Endothelial cell of umbilical vein (primary cell): ENCODE measurements around the gene JPH2. TPM values are rescaled to one million over a fixed set of nuclear protein-coding genes. Genes with fewer than 3 reads are reported as not detected.

Source experiments
- BruUV-seq: library from RNA; stranded (reverse); fragments of 400-500 nt; replicated peaks from 2 replicates; lab custom pipeline; 2021; lab: Mats Ljungman, UMichigan
- CTCF ChIA-PET: fragments of 300-600, 350-600 bp; sonication (Branson Sonifier 250); formaldehyde crosslinking; loops from one replicate; lab custom pipeline; 2021; ENCODE audit warnings: antibody characterized with exemption, inconsistent platforms; lab: Charles Lee
- POLR2A ChIA-PET: fragments of 300-600, 350-600 bp; sonication (Branson Sonifier 250); formaldehyde crosslinking; loops from one replicate; lab custom pipeline; 2021; ENCODE audit warnings: antibody characterized with exemption, inconsistent platforms; lab: Charles Lee
- DNase-seq: peaks from one replicate; pipeline ENCODE4 v3.0.0-alpha.2; 2011; ENCODE audit warnings: low read depth, low spot score
- FAIRE-seq: peaks from 2 replicates; lab custom pipeline; 2011; peaks lifted over from hg19 to GRCh38; lab: Jason Lieb, UNC
- H2AFZ ChIP-seq: 2 replicates; pipeline ENCODE4 v1.6.0; 2012; ENCODE audit warnings: low read depth, low read length, control low read depth, inconsistent platforms
- H3K27ac ChIP-seq: 2 replicates; pipeline ENCODE4 v1.5.1; 2011; ENCODE audit warnings: low read depth, mild to moderate bottlenecking, control low read depth, low read length, moderate library complexity; ENCODE audit not compliant: insufficient read depth
- H3K27me3 ChIP-seq, 2 experiments: 2 replicates each; pipeline versions ENCODE4 v1.6.0 to v1.6.1; 2011; ENCODE audit warnings: low read length in 2 of 2, mixed read lengths in 1 of 2; ENCODE audit not compliant: control insufficient read depth in 2 of 2, insufficient read depth in 2 of 2
- H3K36me3 ChIP-seq, 2 experiments: 2 replicates in 1 of 2; 3 replicates in 1 of 2; pipeline ENCODE4 v1.5.1; 2011; ENCODE audit warnings: low read length in 2 of 2, mild to moderate bottlenecking in 1 of 2, moderate library complexity in 1 of 2; ENCODE audit not compliant: control insufficient read depth in 2 of 2, insufficient read depth in 2 of 2; ENCODE audit errors: extremely low read depth in 1 of 2
- H3K4me1 ChIP-seq: 3 replicates; pipeline ENCODE4 v1.5.1; 2011; ENCODE audit warnings: mild to moderate bottlenecking, low read length; ENCODE audit not compliant: control insufficient read depth, insufficient read depth; ENCODE audit errors: extremely low read depth
- H3K4me2 ChIP-seq: 2 replicates; pipeline ENCODE4 v1.6.1; 2011; ENCODE audit warnings: low read length, control low read depth, mixed read lengths; ENCODE audit not compliant: insufficient read depth
- H3K4me3 ChIP-seq, 3 experiments: fragments of 200-600 bp in 1 of 3; sonication (generic), shearing (Covaris generic) in 1 of 3; replicated peaks in 1 of 3; 2 replicates each; pipeline ENCODE4 v1.5.1; 2011 to 2016; ENCODE audit warnings: control low read depth in 3 of 3, low read length in 3 of 3, mild to moderate bottlenecking in 2 of 3, inconsistent platforms in 1 of 3, low read depth in 1 of 3, moderate library complexity in 1 of 3; ENCODE audit not compliant: insufficient read depth in 1 of 3
- H3K79me2 ChIP-seq: 2 replicates; pipeline ENCODE4 v1.6.0; 2012; ENCODE audit warnings: low read length, inconsistent platforms; ENCODE audit not compliant: control insufficient read depth, insufficient read depth
- H3K9ac ChIP-seq: replicated peaks from 2 replicates; pipeline ENCODE3; 2011; ENCODE audit warnings: low read length, control low read depth; ENCODE audit not compliant: insufficient read depth; ENCODE audit errors: extremely low read depth
- H3K9me1 ChIP-seq: replicated peaks from 3 replicates; pipeline ENCODE4 v1.6.0; 2011; ENCODE audit warnings: mild to moderate bottlenecking, low read length; ENCODE audit not compliant: control insufficient read depth, insufficient read depth; ENCODE audit errors: extremely low read depth
- H3K9me3 ChIP-seq: replicated peaks from 2 replicates; pipeline ENCODE4 v1.5.1; 2012; ENCODE audit warnings: low read length, inconsistent platforms; ENCODE audit not compliant: control insufficient read depth, insufficient read depth
- H4K20me1 ChIP-seq: replicated peaks from 2 replicates; pipeline ENCODE3; 2011; ENCODE audit warnings: mild to moderate bottlenecking, low read length; ENCODE audit not compliant: control insufficient read depth, insufficient read depth; ENCODE audit errors: extremely low read depth
- EZH2 ChIP-seq: IDR thresholded peaks from 2 replicates; pipeline ENCODE4 v1.6.1; 2012; ENCODE audit warnings: borderline replicate concordance, low read depth, mild to moderate bottlenecking, moderate library complexity, low read length, inconsistent platforms; ENCODE audit not compliant: severe bottlenecking
- FOS ChIP-seq: IDR thresholded peaks from 2 replicates; pipeline ENCODE4 v1.6.1; 2011; ENCODE audit warnings: mild to moderate bottlenecking, low read length, moderate library complexity, borderline replicate concordance; ENCODE audit not compliant: insufficient read depth
- GATA2 ChIP-seq: IDR thresholded peaks from 2 replicates; pipeline ENCODE4 v1.7.0; 2011; ENCODE audit warnings: low read depth, mild to moderate bottlenecking, moderate library complexity, mixed read lengths, low read length; ENCODE audit not compliant: insufficient read length, insufficient read depth
- JUN ChIP-seq: IDR thresholded peaks from 2 replicates; pipeline ENCODE4 v1.6.1; 2011; ENCODE audit warnings: borderline replicate concordance, low read depth; ENCODE audit not compliant: insufficient read length, insufficient read depth
- MYC ChIP-seq: IDR thresholded peaks from one replicate; pipeline ENCODE4 v1.6.1; 2011; ENCODE audit warnings: mild to moderate bottlenecking, low read depth, low read length
- POLR2A ChIP-seq: IDR thresholded peaks from 2 replicates; pipeline ENCODE4 v1.6.1; 2012; ENCODE audit warnings: low read depth, mild to moderate bottlenecking, control low read depth, low read length
- POLR2AphosphoS5 ChIP-seq: IDR thresholded peaks from 2 replicates; pipeline ENCODE4 v1.6.1; 2012; ENCODE audit warnings: low read depth, mild to moderate bottlenecking, control low read depth, low read length, moderate library complexity; ENCODE audit not compliant: insufficient read depth
- dilution Hi-C: fragments of 300-500 bp; cut with MboI; formaldehyde crosslinking; loops from one replicate; pipeline ENCODE4 v1.15.0; 2019; ENCODE audit warnings: low sequenced_read_pairs; ENCODE audit not compliant: extremely low pct_ligation_motif_present
- intact Hi-C: fragments of 100-400 bp; cut with micrococcal nuclease; formaldehyde crosslinking; loops from one replicate; pipeline ENCODE4 v1.10.0; 2022
- polyA plus RNA-seq, 4 experiments: library from polyadenylated mRNA; depleted of rRNA in 3 of 4; stranded (reverse) in 3 of 4; unstranded in 1 of 4; fragments of >200 nt; gene quantifications; 2 replicates each; pipeline versions ENCODE4 v1.2.1 to v1.2.3, GENCODE V29; 2011 to 2012; ENCODE audit warnings: missing spikeins in 1 of 4
- total RNA-seq: library from RNA; stranded (reverse); gene quantifications from 2 replicates; pipeline ENCODE4 v1.2.3, GENCODE V29; 2021
- TF ChIP-seq, protein P1 (sequence below), 2 donors: IDR thresholded peaks; 1 replicate in 1 of 2; 2 replicates in 1 of 2; pipeline ENCODE4 v1.5.1; 2011; ENCODE audit warnings: low read length in 2 of 2, mild to moderate bottlenecking in 2 of 2, moderate library complexity in 2 of 2, control low read depth in 1 of 2, inconsistent platforms in 1 of 2, low read depth in 1 of 2; ENCODE audit not compliant: insufficient read depth in 1 of 2; ENCODE audit errors: extremely low read depth in 1 of 2
- TF ChIP-seq, protein P2 (sequence below): IDR thresholded peaks from 2 replicates; pipeline ENCODE4 v1.6.1; 2011; ENCODE audit not compliant: insufficient read depth, insufficient read length

JPH2 gene
- total and polyA plus RNA-seq, 2 donors (not counting 3 experiments of a cell fraction or from before 2014, with no cell fraction given): not detected

DNA sequence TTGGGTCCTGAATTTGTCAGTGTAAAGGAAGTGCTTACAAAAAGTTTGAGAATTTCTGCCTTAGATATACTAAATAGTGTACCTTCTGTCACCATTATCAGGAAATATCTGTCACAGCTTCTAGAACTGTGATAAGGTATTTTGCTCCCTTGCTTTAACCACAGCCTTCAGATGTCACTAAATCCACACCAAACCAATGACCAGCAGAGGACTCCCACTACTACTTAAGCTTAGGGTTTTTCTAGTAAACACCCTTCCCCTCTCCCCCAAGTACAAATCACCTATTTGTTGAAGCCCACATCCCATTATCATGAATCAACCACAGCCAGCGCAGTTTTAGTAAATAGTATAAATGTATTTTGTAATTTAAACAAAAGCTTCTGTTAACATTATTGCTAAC lies 8.6 kb upstream of the JPH2 start:
- POLR2A ChIA-PET: no interaction called here
- FAIRE-seq: no peak

More for the DNA sequence above, 8.6 kb upstream of the JPH2 start:
- no peak for DNase-seq
- H3K79me2 ChIP-seq: peaks cover 4% of the 10 kb centered on the region
- H3K27me3 ChIP-seq: peaks cover 0 to 2% of the 10 kb centered on the region in 2 experiments
- no peaks in the 10 kb centered on the region for H4K20me1 ChIP-seq
- intact Hi-C loops: no loop called here
- no peaks in the 10 kb centered on the region for H3K4me1 ChIP-seq
- TF ChIP-seq MYC (no peak), GATA2 (no peak), JUN (no peak), FOS (no peak), POLR2AphosphoS5 (no peak), EZH2 (no peak), POLR2A (no peak)
- TF ChIP-seq, protein P1, sequence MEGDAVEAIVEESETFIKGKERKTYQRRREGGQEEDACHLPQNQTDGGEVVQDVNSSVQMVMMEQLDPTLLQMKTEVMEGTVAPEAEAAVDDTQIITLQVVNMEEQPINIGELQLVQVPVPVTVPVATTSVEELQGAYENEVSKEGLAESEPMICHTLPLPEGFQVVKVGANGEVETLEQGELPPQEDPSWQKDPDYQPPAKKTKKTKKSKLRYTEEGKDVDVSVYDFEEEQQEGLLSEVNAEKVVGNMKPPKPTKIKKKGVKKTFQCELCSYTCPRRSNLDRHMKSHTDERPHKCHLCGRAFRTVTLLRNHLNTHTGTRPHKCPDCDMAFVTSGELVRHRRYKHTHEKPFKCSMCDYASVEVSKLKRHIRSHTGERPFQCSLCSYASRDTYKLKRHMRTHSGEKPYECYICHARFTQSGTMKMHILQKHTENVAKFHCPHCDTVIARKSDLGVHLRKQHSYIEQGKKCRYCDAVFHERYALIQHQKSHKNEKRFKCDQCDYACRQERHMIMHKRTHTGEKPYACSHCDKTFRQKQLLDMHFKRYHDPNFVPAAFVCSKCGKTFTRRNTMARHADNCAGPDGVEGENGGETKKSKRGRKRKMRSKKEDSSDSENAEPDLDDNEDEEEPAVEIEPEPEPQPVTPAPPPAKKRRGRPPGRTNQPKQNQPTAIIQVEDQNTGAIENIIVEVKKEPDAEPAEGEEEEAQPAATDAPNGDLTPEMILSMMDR (IDR thresholded peaks at IDR 0.05; ENCODE audit: extremely low read depth in 1 of 2, insufficient read depth in 1 of 2, low read depth in 1 of 2, low read length in 2 of 2): no peak
- TF ChIP-seq, protein P2, sequence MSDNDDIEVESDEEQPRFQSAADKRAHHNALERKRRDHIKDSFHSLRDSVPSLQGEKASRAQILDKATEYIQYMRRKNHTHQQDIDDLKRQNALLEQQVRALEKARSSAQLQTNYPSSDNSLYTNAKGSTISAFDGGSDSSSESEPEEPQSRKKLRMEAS: no peak
- no peaks in the 10 kb centered on the region for H3K9me3 ChIP-seq
- H3K9ac ChIP-seq: no peak overlapping the region
- peaks cover 14 to 17% of the 10 kb centered on the region in 2 experiments for H3K36me3 ChIP-seq
- no TSS peak for BruUV-seq
- H2AFZ ChIP-seq: no peak overlapping the region
- dilution Hi-C loops: no loop called here
- CTCF ChIA-PET: interaction anchor here (0.7 to 3.0 kb wide), 7 partner anchors 17 to 1162 kb away, joined by 3 to 24 read pairs (median 3); partner anchors contain the start of gene FITM2
- no peak overlapping the region for H3K4me3 ChIP-seq
- no peak overlapping the region for H3K27ac ChIP-seq
- H3K4me2 ChIP-seq: no peak overlapping the region
- H3K9me1 ChIP-seq: no peaks in the 10 kb centered on the region
